Measurements from ENCODE around the gene PGA4.

Gene PGA4

GRCh38 chr11:61279934-61280659 lies 58.0 kb downstream of the PGA4 start:
- DNase-seq (ENCODE audit: low read depth): no peak

GRCh38 chr11:61280883-61281580 lies 58.9 kb downstream of the PGA4 start:
- no peak for DNase-seq (ENCODE audit: low read depth)

Measured in stimulated activated CD8-positive, alpha-beta memory T cell treated with anti-CD3 and anti-CD28 coated beads, Interleukin-4, amount 100 ng/mL, for 24 hours (primary cell).